DMS153 (cell line): ENCODE measurements around the gene MPRIP.
"Not testable (repeated sequence)": the region's sequence is repeated elsewhere in the genome, so short reads cannot be mapped to it uniquely, and the experiment has no call there.

Experiments
- DNase-seq: peaks from one replicate; lab custom pipeline; 2025; lab: John Stamatoyannopoulos, UW

Gene MPRIP

GRCh38 chr17:17126131-17127110 is 84.2 kb downstream of the MPRIP start:
- no peak for DNase-seq

- DNase-seq: no peak
Measured at GRCh38 chr17:17127156-17127555, 84.9 kb downstream of the MPRIP start.

- DNase-seq: no peak
Measured at GRCh38 chr17:17127730-17128291, 85.6 kb downstream of the MPRIP start.

GRCh38 chr17:17128476-17129075 is 86.3 kb downstream of the MPRIP start:
- no peak for DNase-seq

- DNase-seq: no peak
Measured at GRCh38 chr17:17129466-17129865, 87.2 kb downstream of the MPRIP start.

GRCh38 chr17:17130077-17130844 is 88.0 kb downstream of the MPRIP start:
- DNase-seq: no peak

GRCh38 chr17:17131839-17132238 is 89.6 kb downstream of the MPRIP start:
- DNase-seq: no peak

- no peak for DNase-seq
Measured at GRCh38 chr17:17132746-17133145, 90.5 kb downstream of the MPRIP start.

- DNase-seq: no peak
Measured at GRCh38 chr17:17134051-17134956, 92.0 kb downstream of the MPRIP start.

- no peak for DNase-seq
Measured at GRCh38 chr17:17134957-17135333, 92.7 kb downstream of the MPRIP start.

GRCh38 chr17:17136221-17136620 is 94.0 kb downstream of the MPRIP start:
- DNase-seq: not testable (repeated sequence)

GRCh38 chr17:17137731-17138585 is 95.7 kb downstream of the MPRIP start:
- DNase-seq: no peak

GRCh38 chr17:17139972-17140589 is 97.8 kb downstream of the MPRIP start:
- peak; percentile 17 for DNase-seq

GRCh38 chr17:17140590-17140980 is 98.3 kb downstream of the MPRIP start:
- no peak for DNase-seq

GRCh38 chr17:17141279-17141678 is 99.0 kb downstream of the MPRIP start:
- no peak for DNase-seq

- no peak for DNase-seq
Measured at GRCh38 chr17:17141860-17142552, 99.7 kb downstream of the MPRIP start.

- no peak for DNase-seq
Measured at GRCh38 chr17:17142556-17142955, 100.3 kb downstream of the MPRIP start.

- DNase-seq: no peak
Measured at GRCh38 chr17:17143501-17143900, 101.2 kb downstream of the MPRIP start.

GRCh38 chr17:17144061-17144460 is 101.8 kb downstream of the MPRIP start:
- DNase-seq: no peak
